GM21717 (cell line): ENCODE data around the gene FCHO1.

Experiments used
- ATAC-seq: cut with Tn5 transposase; IDR thresholded peaks from one replicate; pipeline ENCODE4 v1.9.1; 2021; ENCODE audit warnings: mild to moderate bottlenecking, moderate library complexity; ENCODE audit not compliant: unreplicated experiment

Gene FCHO1

DNA sequence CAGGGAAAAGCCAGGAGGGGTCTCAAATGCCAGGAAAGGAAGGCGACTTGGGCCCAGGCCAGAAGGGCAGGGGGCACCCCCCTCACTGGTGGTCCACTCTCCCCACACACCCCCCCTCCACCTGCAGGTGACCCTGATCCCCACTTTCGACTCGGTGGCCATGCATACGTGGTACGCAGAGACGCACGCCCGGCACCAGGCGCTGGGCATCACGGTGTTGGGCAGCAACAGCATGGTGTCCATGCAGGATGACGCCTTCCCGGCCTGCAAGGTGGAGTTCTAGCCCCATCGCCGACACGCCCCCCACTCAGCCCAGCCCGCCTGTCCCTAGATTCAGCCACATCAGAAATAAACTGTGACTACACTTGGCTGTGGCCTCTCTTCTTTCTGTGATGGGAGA, 17.1 kb upstream of the FCHO1 start:
- ATAC-seq: no peak

DNA sequence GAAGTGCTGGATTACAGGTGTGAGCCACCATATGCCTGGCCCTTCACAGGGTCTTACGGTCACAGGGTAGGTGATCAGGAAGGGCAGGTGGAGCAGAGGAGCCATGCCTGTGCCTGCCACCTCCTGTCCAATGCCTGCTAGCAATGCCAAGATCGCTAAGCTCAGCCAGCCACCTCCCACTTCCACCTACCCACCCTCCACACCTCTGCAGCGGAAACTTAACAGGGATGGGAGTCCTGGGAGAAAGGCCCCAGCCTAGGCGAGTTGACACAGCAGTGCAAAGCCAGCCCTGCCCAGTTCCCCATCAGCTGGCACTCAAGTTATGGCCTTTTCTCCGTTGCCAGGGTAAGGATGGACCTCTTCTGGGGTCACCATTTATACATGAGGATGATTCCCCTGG, 15.9 kb upstream of the FCHO1 start:
- no peak for ATAC-seq

DNA sequence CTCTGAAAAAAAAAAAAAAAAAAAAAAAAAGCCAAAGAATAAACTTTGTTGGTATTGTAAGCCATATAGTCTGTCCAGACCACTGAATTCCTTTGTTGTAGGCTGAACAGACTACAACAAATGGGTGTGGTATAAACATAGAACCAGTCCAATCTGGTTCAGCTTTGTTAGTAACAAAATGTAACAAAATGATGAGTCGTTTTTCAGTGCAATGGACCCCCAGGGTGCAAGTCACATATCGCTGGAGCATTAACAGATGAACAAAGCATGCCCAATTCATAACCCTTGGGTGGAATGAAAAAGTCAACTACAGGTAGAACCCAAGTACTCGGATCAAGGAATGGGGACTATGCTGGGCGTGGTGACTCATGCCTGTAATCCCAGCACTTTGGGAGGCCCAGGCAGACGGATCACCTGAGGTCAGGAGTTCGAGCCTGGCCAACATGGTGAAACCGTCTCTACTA, 13.6 kb upstream of the FCHO1 start:
- no peak for ATAC-seq

DNA sequence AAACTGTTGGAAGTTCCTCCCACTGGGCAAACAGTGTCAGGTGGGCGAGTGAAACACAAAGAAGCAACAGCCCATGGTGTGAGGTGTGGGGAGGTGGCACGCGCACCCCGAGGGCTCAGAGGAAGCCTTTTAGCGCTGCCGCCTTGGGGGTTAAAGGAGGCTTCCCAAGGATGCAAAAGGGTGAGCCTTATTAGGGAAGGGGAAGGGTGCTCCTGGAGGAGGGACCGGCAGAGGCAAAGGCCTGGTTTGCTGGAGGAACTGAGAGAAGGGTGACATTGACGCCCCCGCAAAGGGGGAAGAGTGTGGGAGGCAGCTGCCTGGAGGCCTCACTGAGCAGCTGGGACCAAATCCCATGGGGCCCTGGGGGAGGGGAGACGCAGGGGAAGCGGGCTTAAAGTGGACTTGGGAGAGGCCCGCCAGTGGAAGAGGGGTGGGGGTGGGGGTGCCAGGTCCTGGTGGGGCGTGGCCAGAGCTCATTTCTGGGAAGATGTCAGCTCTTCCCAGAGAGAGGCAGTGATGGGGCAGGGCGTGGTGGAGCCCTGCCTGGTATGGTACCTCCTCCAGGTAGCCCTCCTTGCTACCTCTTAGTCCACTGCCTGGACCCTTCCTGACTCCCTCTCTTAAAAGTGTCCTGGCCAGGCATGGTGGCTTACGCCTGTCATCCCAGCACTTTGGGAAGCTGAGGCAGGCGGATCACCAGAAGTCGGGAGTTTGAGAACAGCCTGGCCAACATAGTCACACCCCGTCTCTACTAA, 12.0 kb upstream of the FCHO1 start:
- no peak for ATAC-seq

DNA sequence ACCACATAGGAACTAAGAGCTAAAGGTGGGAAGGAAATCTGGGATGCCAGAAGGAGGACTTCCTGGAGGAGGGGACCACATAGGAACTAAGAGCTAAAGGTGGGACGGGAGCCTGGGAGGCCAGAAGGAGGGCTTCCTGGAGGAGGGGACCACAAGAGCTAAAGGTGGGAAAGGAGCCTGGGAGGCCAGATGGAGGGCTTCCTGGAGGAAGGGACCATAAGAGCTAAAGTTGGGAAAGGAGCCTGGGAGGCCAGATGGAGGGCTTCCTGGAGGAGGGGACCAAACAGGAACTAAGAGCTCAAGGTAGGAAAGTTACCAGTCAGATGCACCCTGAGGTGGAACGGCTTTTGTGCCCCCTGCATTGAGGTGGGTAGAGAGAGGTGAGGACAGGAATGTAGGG, 9.8 kb upstream of the FCHO1 start:
- ATAC-seq: no peak

DNA sequence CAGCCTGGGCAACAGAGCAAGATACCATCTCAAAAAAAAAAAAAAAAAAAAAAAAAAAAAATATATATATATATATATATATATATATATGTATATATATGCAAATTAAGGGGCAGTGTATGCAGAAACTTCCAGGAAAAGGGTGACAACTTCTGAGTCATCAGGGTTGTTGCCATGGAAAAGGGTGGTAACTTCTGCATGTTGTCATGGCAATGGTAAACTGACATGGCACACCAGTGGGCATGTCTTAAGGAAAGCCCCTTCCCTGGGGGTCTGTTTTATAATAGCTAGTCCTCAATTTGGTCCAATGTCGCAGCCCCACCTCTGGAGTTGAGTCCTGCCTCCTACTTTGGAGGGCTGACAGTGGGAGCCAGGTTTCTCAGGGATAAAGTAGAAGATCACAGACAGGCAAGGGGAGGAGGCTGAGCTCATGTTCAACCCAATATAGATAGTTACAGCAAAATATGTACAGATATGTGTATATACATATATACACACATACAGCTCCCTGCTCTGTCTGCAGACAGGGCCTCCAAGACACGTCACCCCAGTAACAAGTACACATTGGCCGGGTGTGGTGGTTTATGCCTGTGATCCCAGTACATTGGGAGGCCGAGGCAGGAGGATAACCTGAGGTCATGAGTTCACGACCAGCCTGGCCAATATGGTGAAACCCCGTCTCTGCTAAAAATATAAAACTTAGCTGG, 7.2 kb upstream of the FCHO1 start:
- no peak for ATAC-seq

DNA sequence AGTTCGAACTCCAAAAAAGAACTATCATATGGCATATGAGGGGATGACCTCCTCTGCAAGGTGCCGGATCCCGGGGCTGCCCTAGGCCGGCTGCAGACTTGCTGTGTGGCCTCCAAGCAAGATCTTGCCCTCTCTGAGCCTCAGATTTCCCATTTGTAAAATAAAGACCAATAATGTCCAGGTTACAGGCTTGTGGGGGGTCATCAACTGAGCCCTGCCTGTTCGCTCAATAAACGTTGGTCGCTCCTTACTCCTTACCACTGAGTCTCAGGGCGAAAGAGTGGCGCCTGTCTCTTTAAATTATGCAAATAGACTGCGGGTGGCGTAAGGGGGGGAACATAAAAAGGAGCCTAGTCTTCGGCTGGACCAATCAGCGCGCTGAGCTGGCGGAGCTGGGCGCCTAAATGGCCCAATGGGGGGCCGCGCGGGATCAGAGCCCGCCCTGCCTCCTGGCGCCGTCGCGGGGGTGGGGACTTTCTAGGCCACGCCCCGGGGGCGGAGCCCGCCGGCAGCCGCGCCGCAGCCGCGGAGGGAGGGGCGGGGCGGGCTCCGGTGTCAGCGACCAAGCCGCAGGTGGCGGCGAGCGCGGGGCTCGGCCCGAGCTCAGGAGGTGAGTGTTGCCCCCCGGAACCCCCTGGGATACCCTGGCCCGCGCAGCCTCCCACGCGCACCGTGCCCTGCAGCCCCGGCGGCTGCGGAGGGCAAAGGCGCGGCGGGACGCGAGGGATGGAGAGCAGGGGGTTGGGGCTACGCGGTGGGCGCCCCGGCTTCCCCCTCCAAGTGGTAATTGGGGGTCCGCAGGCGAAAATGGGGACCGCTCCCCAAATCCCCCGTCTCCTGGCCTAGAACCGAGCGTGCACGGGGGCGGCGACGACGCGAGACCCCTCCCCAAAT, 3.8 kb upstream of the FCHO1 start:
- peak; percentile 51 for ATAC-seq

DNA sequence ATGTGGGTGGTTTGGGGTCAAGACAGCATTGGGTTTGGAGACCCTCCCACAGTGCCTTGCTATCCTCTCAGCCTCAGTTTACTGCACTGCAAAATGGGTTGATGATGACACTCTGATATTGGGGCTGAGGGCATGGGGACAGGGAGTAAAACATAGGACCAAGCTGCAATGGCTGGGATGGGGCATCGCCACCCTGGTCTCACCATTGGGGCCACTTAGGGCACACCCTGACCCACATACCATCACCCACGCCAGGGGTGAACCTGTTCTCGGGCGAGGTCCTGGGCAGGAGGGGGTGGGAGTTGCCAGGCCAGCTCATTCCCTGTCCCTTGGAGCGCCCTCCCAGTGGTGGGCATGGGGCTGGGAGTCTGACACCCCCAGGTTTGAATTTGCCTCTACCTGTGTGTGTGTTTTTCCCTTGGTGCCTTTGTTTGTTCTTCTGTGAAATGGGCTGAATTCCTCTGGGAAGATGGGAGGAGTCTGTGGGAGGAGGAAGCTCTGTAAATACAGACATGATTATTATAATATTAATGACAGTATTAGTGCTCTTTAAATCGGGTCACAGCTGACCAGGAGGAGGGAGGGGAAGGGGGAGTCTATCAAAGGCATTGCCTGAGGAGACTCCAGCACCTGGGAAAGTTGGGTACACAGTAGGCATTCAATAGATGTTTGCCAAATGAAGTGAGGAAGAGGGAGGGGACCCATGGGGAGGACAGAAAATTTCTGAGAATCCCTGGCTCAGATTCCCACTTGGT, 2.2 kb upstream of the FCHO1 start:
- no peak for ATAC-seq

DNA sequence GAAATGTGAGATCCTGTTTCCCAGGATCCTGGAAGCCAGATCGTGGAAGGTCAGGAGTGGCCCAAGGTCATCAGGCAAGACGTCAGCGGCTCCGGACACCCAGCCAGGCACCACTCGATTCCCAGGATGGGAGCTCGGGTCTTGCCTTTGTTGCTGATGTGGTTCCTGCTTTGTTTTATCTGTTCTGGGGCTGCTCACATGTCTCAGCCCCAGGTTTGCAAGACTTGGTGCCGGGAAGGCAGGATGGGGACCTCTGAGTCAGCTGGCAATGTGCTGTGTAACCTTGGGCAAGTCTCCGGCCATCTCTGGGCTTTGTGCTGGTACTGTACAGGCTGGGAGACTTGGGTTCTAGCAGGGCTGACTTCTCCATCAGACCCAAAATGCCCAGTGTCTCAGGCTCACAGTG, 1.4 kb upstream of the FCHO1 start:
- ATAC-seq: no peak

DNA sequence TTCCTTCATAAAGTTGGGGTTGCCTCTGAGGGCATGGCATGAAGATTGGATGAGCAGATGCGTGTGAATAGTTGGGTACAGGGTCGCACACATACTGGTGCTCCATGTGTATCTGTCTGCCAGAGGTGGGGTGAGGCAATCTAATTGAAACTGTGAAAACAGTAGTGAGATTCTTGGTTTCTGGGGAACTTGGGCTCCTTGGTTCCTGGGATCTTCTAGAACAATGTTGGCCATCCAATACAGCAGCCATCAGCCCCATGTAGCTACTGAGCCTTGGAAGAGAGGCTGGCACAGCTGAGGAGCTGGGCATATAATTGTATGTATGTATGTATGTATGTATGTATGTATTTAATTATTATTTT, 616 bp downstream of the FCHO1 start:
- no peak for ATAC-seq

DNA sequence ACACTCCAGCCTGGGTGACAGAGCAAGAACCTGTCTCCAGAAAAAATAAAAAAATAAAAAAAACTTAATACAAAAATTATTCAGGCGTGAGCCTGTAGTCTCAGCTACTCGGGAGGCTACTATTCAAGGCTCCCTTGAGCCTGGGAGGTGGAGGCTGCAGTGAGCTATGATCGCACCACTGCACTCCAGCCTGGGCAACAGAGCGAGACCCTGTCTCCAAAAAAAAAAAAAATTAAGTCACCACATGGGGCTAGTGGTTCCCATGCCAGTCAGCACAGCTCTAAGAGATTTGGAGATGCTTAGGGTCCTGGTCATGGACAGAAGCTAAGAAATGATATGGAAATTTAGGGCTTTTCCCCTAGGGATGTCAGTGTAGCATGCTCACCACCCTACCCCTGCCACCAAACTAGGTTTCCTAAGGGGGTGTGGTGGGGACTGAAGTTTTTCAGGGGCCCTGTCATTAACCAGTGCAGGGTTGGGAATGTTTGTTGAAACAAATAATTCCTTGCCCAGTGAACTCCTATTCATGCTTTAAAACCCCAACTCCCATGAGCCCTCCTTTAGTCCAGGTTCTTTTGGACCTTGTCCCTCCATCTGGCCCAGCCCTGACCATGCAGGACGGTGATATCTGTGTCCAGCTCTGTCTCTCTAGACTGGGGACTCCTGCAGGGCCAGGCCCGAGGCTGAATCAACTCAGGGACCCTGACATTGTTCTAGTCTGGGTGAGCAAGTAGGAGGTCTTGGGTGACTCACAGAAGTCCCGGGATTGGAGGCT, 1.8 kb downstream of the FCHO1 start:
- ATAC-seq: no peak

DNA sequence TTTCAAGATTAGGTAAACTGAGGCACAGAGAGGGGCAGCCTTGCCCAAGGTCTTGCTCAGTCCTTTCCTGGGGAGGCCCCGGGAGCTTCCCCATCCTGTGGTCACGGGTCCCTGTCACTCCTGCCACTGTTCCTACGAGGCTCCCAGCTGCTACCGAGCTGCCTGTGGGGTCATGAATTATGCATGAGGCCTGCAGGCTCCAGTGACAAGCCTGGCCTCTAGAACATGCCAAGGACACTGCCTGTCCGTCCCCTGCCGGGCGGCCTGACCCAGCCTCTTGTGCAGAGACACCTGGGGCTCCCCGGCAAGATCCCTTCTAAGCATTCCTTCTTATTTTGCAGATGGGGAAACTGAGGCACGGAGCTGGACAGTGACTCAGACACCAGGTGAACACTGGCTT, 2.7 kb downstream of the FCHO1 start:
- no peak for ATAC-seq

DNA sequence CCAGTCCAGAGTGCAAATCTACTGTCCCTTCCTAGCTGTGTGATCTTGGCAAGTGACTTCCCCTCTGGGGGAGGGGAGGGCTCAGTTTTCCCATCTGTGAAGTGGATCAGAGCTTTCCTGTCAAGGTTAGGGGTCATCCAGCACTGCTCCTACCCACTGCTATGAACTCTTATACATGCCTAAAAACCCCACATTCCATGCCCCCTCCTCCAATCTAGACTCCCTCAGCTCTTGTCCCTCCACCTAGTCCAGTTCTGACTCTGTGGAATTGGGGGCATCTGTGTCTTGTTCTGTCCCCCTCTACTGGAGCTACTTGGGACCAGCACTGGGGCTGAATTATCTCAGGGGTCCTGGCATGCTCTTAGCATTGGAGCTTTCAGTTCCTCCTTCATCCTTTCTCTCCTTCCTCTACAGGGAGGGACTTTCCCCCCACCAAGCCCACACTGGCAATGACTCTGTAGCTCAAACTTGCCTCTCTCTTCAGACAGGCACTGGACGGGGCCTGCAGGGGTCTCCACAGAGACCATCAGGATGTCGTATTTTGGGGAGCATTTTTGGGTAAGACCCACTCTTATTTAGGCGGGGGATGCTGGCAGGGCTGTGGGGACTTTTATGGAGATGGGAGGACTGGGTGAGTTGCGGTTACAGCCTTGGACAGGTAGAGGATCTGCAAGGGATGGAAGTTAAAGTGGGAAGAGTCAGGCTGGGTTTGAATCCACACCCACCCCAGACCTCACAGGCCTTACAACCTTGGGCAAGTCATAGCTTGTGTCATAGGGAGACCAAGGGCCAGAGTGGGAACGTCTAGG, 3.6 kb downstream of the FCHO1 start:
- no peak for ATAC-seq

DNA sequence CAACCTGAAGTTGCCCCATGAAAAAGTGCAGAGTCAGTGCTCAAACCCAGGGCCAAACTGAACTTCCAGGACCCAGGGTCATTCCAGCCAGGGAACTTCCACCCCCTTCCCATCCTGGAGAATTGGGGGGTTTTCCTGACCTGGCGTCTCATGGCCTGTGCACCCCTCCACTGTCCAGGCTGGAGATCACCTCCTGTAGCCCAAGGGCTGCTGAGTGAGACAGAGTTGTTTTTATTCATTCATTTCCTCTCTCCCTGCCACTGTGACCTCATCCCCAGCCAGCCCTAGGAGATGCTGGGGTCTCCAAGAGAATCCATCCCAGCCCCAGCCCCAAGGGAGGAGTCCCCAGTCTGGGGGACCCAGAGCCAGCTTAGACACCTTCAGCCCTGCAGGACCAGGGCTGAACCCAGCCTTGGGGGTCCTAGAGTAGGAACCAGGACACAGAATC, 4.2 kb downstream of the FCHO1 start:
- ATAC-seq: no peak

DNA sequence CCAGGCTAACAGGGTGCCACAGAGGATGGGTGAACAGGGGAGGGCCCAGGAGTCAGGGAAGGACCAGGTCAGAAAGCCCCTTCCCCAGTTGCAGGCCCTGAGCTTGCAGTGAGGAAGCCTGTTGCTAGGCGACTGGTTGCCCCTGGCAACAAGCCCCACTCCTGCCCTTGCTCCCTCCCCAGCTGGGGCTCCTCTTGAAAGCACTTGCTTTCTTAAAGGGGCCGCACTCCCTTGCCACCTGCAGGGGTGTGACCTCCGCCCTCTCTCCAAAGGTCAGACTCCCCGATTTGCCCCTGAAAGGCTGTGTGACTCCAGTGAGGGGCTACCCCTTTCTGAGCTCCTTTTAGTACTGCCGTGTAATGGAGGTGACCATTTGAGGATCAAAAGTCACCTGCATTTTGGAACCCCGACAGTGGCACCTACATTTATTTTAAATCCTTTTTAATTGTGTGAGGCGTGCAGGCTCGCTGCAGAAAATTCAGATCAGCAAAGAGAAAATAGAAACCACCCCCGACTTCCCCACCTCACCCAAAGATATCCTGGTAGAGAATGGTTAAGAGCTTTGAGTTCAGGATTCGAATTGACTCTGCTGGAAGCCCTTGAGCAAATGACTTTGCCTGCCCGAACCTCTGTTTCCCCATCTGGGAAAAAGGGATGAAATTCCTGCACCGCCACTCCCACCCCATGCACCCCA, 4.8 kb downstream of the FCHO1 start:
- ATAC-seq: no peak

DNA sequence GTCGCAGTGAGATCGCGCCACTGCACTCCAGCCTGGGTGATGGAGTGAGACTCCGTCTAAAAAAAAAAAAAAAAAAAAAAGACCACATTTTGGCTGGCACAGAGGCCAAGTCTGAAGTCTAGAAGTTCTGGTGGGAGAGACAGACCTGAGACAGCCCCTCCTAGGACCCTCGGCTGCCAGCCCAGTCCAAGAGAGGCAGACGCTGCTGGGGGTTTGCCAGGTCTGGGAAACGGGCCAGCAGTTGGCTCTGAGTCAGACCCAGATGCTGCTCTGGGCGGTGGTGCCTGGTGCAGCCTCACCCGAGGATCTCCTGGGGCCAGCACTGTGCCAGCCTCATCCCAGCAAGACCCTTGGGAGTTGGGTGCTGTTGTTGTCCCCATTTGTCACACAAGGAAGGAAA, 5.8 kb downstream of the FCHO1 start:
- ATAC-seq: no peak

DNA sequence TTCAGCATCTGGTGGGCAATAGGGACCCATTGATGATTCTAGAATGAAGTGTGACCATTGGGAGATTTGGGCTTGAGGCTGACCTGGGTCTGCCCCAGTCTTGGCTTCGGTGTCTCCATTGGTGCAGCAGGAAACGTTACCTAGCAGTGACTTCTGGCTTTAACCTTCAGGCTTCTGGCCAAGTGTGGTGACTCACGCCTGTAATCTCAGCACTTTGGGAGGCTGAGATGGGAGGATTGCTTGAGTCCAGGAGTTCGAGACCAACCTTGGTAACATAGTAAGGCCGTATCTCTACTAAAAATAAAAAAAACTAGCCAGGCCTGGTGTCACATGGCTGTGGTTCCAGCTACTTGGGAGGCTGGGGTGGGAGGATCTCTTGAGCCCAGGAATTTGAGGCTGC, 7.2 kb downstream of the FCHO1 start:
- no peak for ATAC-seq

DNA sequence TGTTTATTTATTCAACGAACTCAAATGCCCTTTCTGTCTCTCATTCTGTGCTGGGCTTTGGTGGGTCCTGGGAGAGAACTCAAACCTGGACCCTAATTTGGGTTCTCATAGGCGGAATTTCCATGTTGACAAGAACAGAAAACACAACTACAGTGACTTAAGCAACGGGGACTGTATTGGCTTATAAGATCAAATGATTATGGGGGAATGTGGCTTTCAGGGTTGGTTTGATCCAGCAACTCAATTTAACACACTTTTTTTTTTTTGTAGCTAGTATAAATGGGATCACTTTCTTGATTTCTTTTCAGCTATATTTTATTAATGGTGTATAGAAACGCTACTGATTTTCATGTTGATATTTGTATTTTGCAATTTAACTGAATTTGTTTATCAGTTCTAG, 9.9 kb downstream of the FCHO1 start:
- ATAC-seq: no peak
